ENCODE results near the gene ATP8B1.

DNA sequence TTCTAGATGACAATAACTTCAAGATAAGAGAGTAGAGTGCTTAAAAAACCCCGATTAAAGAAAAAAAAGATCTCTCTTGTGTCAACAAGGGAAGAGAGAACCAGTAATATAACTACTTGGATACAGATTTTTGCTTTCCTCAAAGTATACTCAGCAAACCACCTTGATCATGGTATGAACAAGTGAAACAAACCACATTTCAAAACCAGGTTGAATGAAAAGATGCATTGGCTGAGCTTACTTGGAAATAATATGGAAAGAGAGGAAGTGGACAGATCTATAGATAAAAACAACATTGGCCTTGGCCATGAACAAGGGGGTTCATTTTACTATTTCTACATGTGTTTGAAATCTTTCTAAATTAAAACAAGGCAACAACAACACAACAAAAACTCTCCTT, 50.1 kb downstream of the ATP8B1 start:
- TF ChIP-seq, protein P1, sequence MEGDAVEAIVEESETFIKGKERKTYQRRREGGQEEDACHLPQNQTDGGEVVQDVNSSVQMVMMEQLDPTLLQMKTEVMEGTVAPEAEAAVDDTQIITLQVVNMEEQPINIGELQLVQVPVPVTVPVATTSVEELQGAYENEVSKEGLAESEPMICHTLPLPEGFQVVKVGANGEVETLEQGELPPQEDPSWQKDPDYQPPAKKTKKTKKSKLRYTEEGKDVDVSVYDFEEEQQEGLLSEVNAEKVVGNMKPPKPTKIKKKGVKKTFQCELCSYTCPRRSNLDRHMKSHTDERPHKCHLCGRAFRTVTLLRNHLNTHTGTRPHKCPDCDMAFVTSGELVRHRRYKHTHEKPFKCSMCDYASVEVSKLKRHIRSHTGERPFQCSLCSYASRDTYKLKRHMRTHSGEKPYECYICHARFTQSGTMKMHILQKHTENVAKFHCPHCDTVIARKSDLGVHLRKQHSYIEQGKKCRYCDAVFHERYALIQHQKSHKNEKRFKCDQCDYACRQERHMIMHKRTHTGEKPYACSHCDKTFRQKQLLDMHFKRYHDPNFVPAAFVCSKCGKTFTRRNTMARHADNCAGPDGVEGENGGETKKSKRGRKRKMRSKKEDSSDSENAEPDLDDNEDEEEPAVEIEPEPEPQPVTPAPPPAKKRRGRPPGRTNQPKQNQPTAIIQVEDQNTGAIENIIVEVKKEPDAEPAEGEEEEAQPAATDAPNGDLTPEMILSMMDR (IDR thresholded peaks at IDR 0.05 in 8 of 11, conservative IDR thresholded peaks at IDR 0.05 in 3 of 11): no peak
- TF ChIP-seq POLR2A (IDR thresholded peaks at IDR 0.05) (no peak), POLR2AphosphoS5 (IDR thresholded peaks at IDR 0.05) (no peak)

All from spleen (tissue), 7 donors.